PC-3 (cell line): ENCODE data around the gene IGFL3.

Source experiments
- CTCF ChIP-seq: fragments of 300-600 bp; sonication (generic); conservative IDR thresholded peaks from 2 replicates; pipeline ENCODE4 v1.5.1; 2017; ENCODE audit warnings: antibody characterized with exemption, low read depth, mild to moderate bottlenecking, low read length
- EZH2 ChIP-seq: fragments of 300-600 bp; sonication (generic); IDR thresholded peaks from one replicate; pipeline ENCODE4 v1.6.1; 2017; ENCODE audit warnings: antibody characterized with exemption, mild to moderate bottlenecking, low read length; ENCODE audit not compliant: unreplicated experiment
- EZH2phosphoT487 ChIP-seq: fragments of 300-600 bp; sonication (generic); IDR thresholded peaks from 2 replicates; pipeline ENCODE4 v1.6.1; 2018; ENCODE audit warnings: mild to moderate bottlenecking, antibody characterized with exemption, low read length, borderline replicate concordance

- no peak for TF ChIP-seq CTCF
- TF ChIP-seq EZH2phosphoT487, result no peak
- no peak for TF ChIP-seq EZH2
Measured at GRCh38 chr19:46073268-46073922, 51.1 kb downstream of the IGFL3 start.
